ENCODE results near the gene HPGD.

Gene HPGD

GRCh38 chr4:174522183-174523024 lies at the start of gene HPGD:
HPGD (minus strand) TSS chr4:174522488; CDS start chr4:174522451, 37 bp downstream.
- DNase-seq (ENCODE audit: low spot score): peak; percentile 54

- DNase-seq (ENCODE audit: low spot score): no peak
These were observed 42.2 kb upstream of the HPGD start for GRCh38 chr4:174564529-174564928.

GRCh38 chr4:174563399-174563798 lies 41.1 kb upstream of the HPGD start:
- DNase-seq (ENCODE audit: low spot score): no peak

GRCh38 chr4:174561560-174561959 lies 39.3 kb upstream of the HPGD start:
- DNase-seq (ENCODE audit: low spot score): no peak

GRCh38 chr4:174559894-174560293 lies 37.6 kb upstream of the HPGD start:
- DNase-seq (ENCODE audit: low spot score): no peak

- DNase-seq (ENCODE audit: low spot score): no peak
These were observed 33.7 kb upstream of the HPGD start for GRCh38 chr4:174555789-174556630.

GRCh38 chr4:174554231-174554728 lies 32.0 kb upstream of the HPGD start:
- no peak for DNase-seq (ENCODE audit: low spot score)

GRCh38 chr4:174553828-174554227 lies 31.5 kb upstream of the HPGD start:
- no peak for DNase-seq (ENCODE audit: low spot score)

GRCh38 chr4:174553031-174553430 lies 30.7 kb upstream of the HPGD start:
- DNase-seq (ENCODE audit: low spot score): no peak

- no peak for DNase-seq (ENCODE audit: low spot score)
These were observed 28.3 kb upstream of the HPGD start for GRCh38 chr4:174550541-174550940.

GRCh38 chr4:174549721-174550120 lies 27.4 kb upstream of the HPGD start:
- no peak for DNase-seq (ENCODE audit: low spot score)

- DNase-seq (ENCODE audit: low spot score): no peak
These were observed 23.0 kb upstream of the HPGD start for GRCh38 chr4:174545268-174545667.

GRCh38 chr4:174544496-174544895 lies 22.2 kb upstream of the HPGD start:
- DNase-seq (ENCODE audit: low spot score): no peak

GRCh38 chr4:174540175-174540574 lies 17.9 kb upstream of the HPGD start:
- DNase-seq (ENCODE audit: low spot score): no peak

- no peak for DNase-seq (ENCODE audit: low spot score)
These were observed 17.3 kb upstream of the HPGD start for GRCh38 chr4:174539571-174539970.

- DNase-seq (ENCODE audit: low spot score): no peak
These were observed 16.6 kb upstream of the HPGD start for GRCh38 chr4:174538876-174539250.

- DNase-seq (ENCODE audit: low spot score): peak; percentile 62
These were observed 16.0 kb upstream of the HPGD start for GRCh38 chr4:174538123-174538875.

GRCh38 chr4:174537634-174538033 lies 15.3 kb upstream of the HPGD start:
- no peak for DNase-seq (ENCODE audit: low spot score)

GRCh38 chr4:174534461-174534860 lies 12.2 kb upstream of the HPGD start:
- no peak for DNase-seq (ENCODE audit: low spot score)

- DNase-seq (ENCODE audit: low spot score): no peak
These were observed 10.2 kb upstream of the HPGD start for GRCh38 chr4:174532445-174532844.

- DNase-seq (ENCODE audit: low spot score): no peak
These were observed 9.2 kb upstream of the HPGD start for GRCh38 chr4:174531486-174531885.

GRCh38 chr4:174528226-174528625 lies 5.9 kb upstream of the HPGD start:
- DNase-seq (ENCODE audit: low spot score): no peak

Measured in activated CD4-positive, alpha-beta T cell treated with anti-CD3 and anti-CD28 coated beads, Interleukin-2, Interleukin-4, amounts not matched to agents 100 ng/mL and 50 ng/mL, durations not matched to agents 16 hours and 8 hours (primary cell).